DND-41 (cell line): Measurements from ENCODE around the gene MYCBPAP.

Source experiments
- ATAC-seq: fragments of 200-7000 bp; cut with Tn5 transposase; 3 replicates; pipeline ENCODE4 v1.9.1; 2021; ENCODE audit warnings: low read depth; ENCODE audit not compliant: insufficient read depth
- DNase-seq: peaks from one replicate; pipeline ENCODE4 v3.0.0-alpha.2; 2020
- H2AFZ ChIP-seq: 2 replicates; pipeline ENCODE4 v1.6.0; 2012; ENCODE audit warnings: low read depth, low read length
- H3K27ac ChIP-seq: 2 replicates; pipeline ENCODE4 v1.5.1; 2012; ENCODE audit warnings: low read length, inconsistent platforms
- H3K27me3 ChIP-seq: fragments of 200-600 bp; sonication (generic); 2 replicates; pipeline ENCODE4 v1.6.0; 2012; ENCODE audit warnings: low read length, mild to moderate bottlenecking, inconsistent platforms; ENCODE audit not compliant: insufficient read depth, poor library complexity
- H3K36me3 ChIP-seq: 2 replicates; pipeline ENCODE4 v1.5.1; 2012; ENCODE audit warnings: low read length, inconsistent platforms; ENCODE audit not compliant: insufficient read depth
- H3K4me1 ChIP-seq: 2 replicates; pipeline ENCODE4 v1.5.1; 2012; ENCODE audit warnings: mild to moderate bottlenecking, low read length; ENCODE audit not compliant: insufficient read depth
- H3K4me2 ChIP-seq: 2 replicates; pipeline ENCODE4 v1.6.0; 2012; ENCODE audit warnings: mild to moderate bottlenecking, moderate library complexity, low read length, inconsistent platforms; ENCODE audit not compliant: insufficient read depth
- H3K4me3 ChIP-seq, 2 experiments: fragments of 200-600 bp in 1 of 2; shearing (Covaris generic) in 1 of 2; 2 replicates each; pipeline ENCODE4 v1.5.1; 2012 to 2016; ENCODE audit warnings: inconsistent platforms in 2 of 2, low read length in 2 of 2, mild to moderate bottlenecking in 2 of 2, low read depth in 1 of 2, moderate library complexity in 1 of 2
- H3K79me2 ChIP-seq: 2 replicates; pipeline ENCODE4 v1.6.0; 2012; ENCODE audit warnings: low read length, inconsistent platforms; ENCODE audit not compliant: insufficient read depth
- H3K9ac ChIP-seq: 2 replicates; pipeline ENCODE4 v1.6.0; 2012; ENCODE audit warnings: low read depth, mild to moderate bottlenecking, inconsistent platforms, low read length, moderate library complexity
- H3K9me3 ChIP-seq: 2 replicates; pipeline ENCODE4 v1.5.1; 2012; ENCODE audit warnings: low read length, moderate library complexity, mild to moderate bottlenecking, inconsistent platforms; ENCODE audit not compliant: insufficient read depth, severe bottlenecking
- H4K20me1 ChIP-seq: 2 replicates; pipeline ENCODE4 v1.6.0; 2012; ENCODE audit warnings: low read length; ENCODE audit not compliant: insufficient read depth
- CTCF ChIP-seq: IDR thresholded peaks from 2 replicates; pipeline ENCODE4 v1.5.1; 2012; ENCODE audit warnings: borderline replicate concordance, low read length, moderate library complexity, mild to moderate bottlenecking; ENCODE audit not compliant: poor library complexity, severe bottlenecking; ENCODE audit errors: extremely low read depth
- EZH2 ChIP-seq: IDR thresholded peaks from 3 replicates; pipeline ENCODE4 v1.6.1; 2012; ENCODE audit warnings: borderline replicate concordance, low read depth, mild to moderate bottlenecking, moderate library complexity, low read length, inconsistent platforms; ENCODE audit not compliant: severe bottlenecking

MYCBPAP gene

GRCh38 chr17:50518384-50519023 is 10.3 kb downstream of the MYCBPAP start:
- no peaks in the 10 kb centered on the region for H3K36me3 ChIP-seq
- H3K4me1 ChIP-seq: no peaks in the 10 kb centered on the region
- no peak for ATAC-seq
- H3K27me3 ChIP-seq: peaks cover 5% of the 10 kb centered on the region
- no peak overlapping the region for H3K4me3 ChIP-seq
- no peak overlapping the region for H3K9ac ChIP-seq
- DNase-seq: no peak
- no peaks in the 10 kb centered on the region for H4K20me1 ChIP-seq
- no peak overlapping the region for H3K4me2 ChIP-seq
- TF ChIP-seq EZH2 (no peak), CTCF (no peak)
- no peaks in the 10 kb centered on the region for H3K79me2 ChIP-seq
- no peaks in the 10 kb centered on the region for H3K9me3 ChIP-seq
- no peak overlapping the region for H3K27ac ChIP-seq
- no peak overlapping the region for H2AFZ ChIP-seq

- Histone ChIP-seq H3K4me1 (no peaks in the 10 kb centered on the region), H3K4me2 (no peak overlapping the region), H3K4me3 (no peak overlapping the region), H3K9ac (no peak overlapping the region), H2AFZ (no peak overlapping the region), H3K27me3 (peaks cover 5% of the 10 kb centered on the region), H3K79me2 (no peaks in the 10 kb centered on the region), H3K27ac (no peak overlapping the region), H4K20me1 (no peaks in the 10 kb centered on the region), H3K36me3 (no peaks in the 10 kb centered on the region), H3K9me3 (no peaks in the 10 kb centered on the region)
- TF ChIP-seq CTCF (no peak), EZH2 (no peak)
- no peak for DNase-seq
- no peak for ATAC-seq
These were observed 11.0 kb downstream of the MYCBPAP start for GRCh38 chr17:50519141-50519834.

GRCh38 chr17:50520483-50520882 is 12.2 kb downstream of the MYCBPAP start:
- Histone ChIP-seq H3K36me3 (no peaks in the 10 kb centered on the region), H3K27ac (no peak overlapping the region), H3K27me3 (peaks cover 5% of the 10 kb centered on the region), H3K79me2 (no peaks in the 10 kb centered on the region), H3K4me3 (no peak overlapping the region), H4K20me1 (no peaks in the 10 kb centered on the region), H3K9ac (no peak overlapping the region), H3K4me2 (no peak overlapping the region), H3K9me3 (no peaks in the 10 kb centered on the region), H3K4me1 (no peaks in the 10 kb centered on the region), H2AFZ (no peak overlapping the region)
- DNase-seq: no peak
- no peak for ATAC-seq
- TF ChIP-seq EZH2 (no peak), CTCF (no peak)
